NCI-H1436 treated with DMSO at 0.1 percent for 48 hours (cell line): Measurements from ENCODE around the gene GLDN.
"Not testable (repeated sequence)": the region's sequence is repeated elsewhere in the genome, so short reads cannot be mapped to it uniquely, and the experiment has no call there.

Experiments
- DNase-seq: peaks from one replicate; lab custom pipeline; 2025; lab: John Stamatoyannopoulos, UW

GLDN gene

GRCh38 chr15:51387699-51388041 lies 46.2 kb downstream of the GLDN start:
- DNase-seq = no peak

DNA sequence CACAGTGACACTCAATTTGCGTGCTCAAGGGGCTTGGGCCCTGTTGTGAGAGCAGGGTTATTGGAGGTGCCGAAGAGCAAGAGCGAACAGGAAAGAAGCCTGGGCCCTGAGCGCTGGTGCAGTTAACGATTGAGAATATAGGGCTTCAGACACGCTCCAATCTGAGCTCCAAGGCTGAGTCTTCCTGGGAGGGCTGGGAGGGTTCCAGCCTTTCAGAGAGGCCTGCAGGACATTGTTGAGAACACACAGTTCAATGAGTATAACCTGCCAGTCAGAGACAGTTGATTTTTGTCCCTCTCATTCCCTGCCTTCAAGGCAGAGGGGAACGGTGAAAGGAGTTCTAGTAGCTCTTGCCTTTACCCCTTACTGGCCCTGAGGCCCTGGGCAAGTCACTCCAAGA lies 47.3 kb downstream of the GLDN start:
- no peak for DNase-seq

DNA sequence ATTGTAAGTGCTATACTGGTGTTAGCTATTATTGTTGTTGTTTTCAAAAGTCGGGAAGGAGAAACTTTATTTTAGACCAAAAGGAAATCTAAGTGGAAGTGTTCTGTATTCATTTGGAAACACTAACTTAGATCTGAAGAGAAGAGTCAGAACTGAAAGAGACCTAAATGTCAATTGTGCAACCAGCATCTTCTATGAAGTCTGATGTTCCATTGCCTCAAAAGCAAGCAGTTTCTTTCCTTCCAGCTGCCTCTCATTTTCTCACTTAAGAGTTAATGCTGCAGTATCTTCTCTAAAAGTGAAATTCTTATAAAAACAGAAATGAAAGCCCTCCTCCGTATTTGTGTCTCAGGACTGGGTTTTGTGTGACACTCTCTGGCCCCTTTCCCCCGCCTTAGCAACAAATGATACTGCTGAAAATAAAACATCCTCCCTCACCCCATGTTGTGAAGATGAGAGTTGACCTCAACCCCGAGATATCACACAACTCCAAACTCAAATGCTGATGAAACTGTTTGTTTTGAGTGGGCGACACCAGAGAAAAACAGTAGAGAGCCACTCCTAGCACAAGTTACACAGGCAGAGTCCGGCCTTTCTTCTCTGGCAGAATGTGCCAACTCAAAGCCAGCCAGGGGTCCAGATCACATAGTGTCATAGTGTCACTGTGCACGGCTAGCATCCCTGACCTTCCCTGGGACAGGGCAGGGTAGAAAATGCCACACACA lies 48.9 kb downstream of the GLDN start:
- no peak for DNase-seq

GRCh38 chr15:51390966-51391422 lies 49.5 kb downstream of the GLDN start:
- no peak for DNase-seq

DNA sequence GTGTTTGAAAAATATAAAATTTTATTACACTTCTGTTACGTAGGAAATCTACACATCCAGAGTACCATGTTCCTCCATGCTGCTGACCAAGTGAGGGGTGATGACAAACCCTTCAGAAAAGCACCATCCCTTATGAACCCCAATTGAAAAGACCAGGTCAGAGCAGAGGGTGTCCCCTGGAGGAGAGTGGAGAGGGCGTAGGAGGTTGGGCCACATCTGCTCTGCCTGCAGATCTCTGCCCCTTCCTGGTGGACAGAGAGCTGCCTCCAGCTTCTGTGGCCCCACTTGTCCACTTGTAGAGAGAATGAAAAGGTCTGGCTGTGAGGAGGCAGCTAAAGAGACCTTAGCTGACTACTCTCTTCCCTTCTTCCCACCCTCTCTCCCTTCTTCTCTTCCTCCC lies 55.5 kb downstream of the GLDN start:
- DNase-seq = no peak

GRCh38 chr15:51398626-51399025 lies 57.2 kb downstream of the GLDN start:
- DNase-seq = no peak

GRCh38 chr15:51401051-51401780 lies 59.8 kb downstream of the GLDN start:
- no peak for DNase-seq

DNA sequence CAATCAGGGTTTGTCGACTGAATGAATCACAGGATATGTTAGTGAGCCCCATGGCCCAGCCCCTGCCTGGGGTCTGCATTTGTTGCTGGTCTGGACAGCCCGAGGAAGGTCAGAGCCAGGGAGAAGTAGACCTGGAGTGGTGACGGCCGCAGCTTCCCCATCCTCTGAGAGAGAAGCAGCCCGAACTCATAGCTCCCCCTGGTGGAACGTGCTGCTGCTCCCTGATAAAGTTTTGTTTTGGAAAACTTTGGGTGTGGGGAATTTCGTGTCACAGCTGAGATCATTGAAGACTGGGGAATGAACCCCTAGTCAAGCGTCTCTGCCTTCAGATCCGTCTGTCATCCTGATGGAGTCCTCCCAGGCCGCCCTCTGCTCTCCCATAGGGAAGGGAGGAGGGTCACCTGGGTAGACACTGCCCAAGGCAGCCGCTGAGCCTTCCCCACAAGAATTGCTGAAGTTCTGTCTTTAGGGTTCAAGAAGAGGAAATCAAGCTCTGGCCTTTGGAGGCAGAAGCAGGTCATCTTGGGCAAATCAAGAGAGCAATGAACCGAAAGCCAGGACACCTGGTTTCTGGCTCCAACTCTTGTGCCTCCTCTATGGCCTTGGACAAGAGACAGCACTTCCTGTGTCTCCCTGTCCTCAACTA lies 60.5 kb downstream of the GLDN start:
- no peak for DNase-seq

DNA sequence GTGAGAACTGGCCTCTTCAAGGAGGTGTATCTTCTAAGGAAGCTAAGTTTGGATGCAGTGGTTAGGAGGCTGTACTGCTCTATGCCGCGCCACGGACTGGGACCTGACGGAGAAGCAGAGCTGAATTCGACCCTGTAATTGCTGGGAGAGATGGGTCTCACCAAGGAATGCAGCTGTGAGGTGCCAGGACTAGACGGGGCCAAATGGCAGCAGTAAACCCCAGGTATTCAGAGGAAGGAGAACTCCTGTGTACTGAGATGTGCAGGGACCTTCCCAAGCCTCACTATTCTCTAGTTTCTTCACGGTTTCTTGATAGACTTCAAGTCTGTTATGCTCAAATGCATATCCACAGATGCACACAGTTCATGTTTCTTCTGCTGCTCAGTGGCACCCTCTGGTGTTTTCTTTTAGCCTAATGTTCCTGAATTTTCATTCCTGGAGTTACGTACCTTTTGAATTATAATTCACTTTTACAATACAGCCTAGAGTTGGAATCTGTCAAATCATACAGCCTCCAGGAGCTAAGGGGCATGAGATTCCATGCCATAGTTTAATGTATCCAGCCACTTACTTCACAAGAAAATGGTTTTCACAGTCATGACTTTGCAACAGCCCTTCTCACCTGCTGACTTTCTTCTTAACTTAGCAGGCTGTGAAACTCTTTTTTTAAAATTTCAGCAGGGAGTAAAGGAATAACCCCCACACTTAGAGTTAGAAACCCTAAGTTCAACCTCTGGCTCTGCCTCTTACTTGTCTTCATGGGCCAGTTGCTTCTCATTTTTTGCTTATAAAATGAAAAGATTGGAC lies 61.8 kb downstream of the GLDN start:
- no peak for DNase-seq

GRCh38 chr15:51403946-51404695 lies 62.7 kb downstream of the GLDN start:
- DNase-seq = no peak

DNA sequence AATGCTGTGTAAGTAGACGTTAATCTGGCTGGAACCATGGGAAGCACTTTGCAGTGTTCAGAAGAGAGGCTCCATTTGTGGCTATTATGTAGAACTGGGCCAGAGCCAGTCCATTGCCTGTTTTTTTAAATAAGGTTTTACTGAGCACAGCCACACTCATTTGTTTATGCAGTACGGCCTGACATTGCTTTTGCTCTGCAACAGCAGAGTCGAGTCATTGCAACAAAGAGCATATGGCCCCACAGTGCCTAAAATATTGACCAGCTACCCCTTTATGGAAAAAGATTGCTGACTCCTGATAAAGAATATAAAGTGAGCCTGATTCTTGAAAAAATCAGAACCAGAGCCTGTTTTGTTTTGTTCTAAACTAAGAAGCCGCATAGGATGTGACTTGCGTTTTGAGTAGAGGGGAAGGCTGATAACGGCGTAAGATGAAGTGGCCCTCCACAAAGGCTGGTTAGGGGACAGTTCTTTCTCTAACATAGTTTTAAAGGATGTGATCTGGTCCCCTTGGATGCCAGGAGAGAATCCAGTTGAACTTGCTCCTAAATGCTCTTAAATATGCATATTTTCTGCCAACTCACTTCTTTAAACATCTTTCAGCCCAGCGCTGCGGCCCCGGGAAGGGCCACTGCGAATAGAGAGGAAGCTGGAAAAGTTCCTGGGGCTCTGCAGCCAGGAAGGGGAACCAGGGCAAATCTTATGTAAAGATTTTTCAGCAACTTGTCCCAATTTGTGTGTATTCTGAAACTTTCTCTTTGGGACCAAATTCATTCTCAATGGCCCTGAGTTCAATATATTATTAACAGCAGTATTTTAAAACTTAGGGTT lies 64.5 kb downstream of the GLDN start:
- no peak for DNase-seq

- DNase-seq = no peak
These were observed 72.9 kb downstream of the GLDN start for GRCh38 chr15:51414256-51414860.

GRCh38 chr15:51416129-51416528 lies 74.7 kb downstream of the GLDN start:
- no peak for DNase-seq

- not testable (repeated sequence) for DNase-seq
These were observed 81.6 kb downstream of the GLDN start for GRCh38 chr15:51423040-51423439.

DNA sequence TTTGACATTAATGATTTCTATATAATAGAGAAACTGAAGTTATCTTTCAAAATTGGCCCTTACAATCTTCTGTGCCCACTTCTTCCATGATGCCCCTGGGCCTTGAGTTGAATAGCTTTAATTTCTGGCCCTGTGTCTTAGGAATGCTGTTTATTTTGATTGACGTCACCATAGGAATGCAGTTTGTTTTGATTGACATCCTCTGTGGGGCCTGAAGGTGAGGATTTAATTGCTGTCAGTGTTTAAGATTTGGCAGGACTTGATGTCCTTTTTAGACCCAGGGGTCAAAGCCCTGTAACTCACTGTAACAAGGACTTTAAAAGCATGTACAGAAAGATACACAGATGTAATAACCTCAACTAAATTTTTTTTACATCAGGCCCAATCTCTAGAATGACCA lies 83.3 kb downstream of the GLDN start:
- no peak for DNase-seq

GRCh38 chr15:51425517-51426040 lies 84.1 kb downstream of the GLDN start:
- DNase-seq = no peak

GRCh38 chr15:51438526-51438925 lies 97.1 kb downstream of the GLDN start:
- no peak for DNase-seq

DNA sequence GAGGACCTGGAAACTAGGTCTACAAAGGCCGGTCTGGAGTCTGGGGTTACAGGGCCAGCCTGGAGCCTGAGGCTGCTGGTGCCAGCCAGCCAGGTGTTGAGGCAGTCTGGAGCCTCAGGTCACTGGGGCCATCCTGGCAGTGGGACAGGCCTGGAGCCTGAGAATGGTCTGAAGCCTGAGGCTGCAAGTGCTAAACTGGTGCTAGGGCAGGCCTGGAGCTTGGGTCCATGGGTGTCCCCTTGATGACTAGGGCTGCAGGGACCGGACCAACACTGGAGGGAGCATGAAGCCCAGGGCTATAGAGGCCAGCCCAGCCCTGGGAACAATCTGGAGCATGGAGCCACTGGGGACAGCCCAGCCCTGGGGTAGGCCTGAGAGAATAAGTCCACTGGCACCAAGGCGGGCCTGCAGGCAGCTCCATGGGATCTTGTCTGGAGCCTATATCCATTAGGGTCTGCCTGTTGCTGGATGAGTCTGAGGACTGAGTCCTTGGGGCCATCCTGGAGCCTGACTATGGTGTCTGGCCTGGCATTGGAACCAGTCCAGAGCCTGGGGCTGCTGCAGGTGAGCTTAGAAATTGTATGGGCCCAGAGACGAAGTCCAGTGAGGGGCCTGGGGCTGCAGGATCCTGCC lies 101.9 kb downstream of the GLDN start:
- DNase-seq = no peak

DNA sequence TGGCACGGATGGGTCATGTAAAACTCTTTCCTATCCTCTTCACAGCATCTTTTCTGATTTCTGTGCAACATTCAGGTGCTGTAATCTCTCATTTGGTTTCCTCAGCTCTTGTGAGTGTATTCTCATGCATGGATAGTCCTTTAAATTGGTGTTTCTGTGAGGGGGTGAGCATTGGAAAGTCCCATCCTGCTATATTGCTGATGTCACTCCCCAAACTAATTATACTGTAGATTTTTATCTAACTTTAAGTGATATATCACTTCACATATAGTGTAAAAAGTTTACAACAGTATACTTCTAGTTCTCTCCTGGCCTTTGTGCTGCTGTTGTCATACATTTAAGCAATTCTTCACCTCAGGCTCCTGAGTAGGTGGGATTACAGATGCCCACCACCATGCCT lies 102.7 kb downstream of the GLDN start:
- DNase-seq = no peak

DNA sequence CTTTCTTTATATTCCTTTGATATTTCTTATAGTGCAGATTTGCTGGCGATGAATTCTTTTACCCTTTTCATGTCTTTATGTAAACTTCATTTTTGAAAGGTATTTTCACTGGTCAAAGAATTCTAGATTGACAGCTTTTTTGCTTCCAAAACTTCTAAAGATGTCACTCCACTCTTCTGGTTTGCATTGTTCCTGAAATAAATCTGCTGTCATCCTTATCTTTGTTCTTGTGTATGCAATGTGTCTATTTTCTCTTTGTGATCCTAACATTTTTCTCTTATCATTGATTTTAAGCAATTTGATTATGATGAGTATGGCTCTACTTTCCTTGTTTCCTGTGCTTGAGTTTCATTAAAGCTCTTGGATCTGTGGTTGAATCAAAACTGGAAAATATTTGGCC lies 103.4 kb downstream of the GLDN start:
- DNase-seq = no peak
